ENCODE measurements around the gene MCM10.

DNA sequence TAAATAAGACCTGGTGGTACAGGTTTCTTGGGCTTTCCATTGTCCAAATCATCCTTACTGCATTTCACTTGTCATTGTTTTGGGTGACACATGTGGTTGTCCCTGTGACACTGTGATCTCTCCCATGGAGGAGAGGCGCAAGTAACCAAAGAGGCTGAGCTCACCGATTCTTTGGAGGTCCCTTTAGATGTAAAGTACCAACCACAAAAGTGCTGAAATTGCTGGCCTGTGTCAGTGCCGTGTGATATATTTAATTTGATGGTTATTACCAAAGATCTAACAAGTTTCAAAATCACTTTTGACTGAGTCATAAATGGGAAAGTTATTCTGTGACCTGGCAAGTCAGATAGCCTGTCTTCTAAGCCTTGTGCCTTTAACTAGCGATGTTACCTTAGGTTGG is 19.4 kb downstream of the MCM10 start:
- TF ChIP-seq, protein P1, sequence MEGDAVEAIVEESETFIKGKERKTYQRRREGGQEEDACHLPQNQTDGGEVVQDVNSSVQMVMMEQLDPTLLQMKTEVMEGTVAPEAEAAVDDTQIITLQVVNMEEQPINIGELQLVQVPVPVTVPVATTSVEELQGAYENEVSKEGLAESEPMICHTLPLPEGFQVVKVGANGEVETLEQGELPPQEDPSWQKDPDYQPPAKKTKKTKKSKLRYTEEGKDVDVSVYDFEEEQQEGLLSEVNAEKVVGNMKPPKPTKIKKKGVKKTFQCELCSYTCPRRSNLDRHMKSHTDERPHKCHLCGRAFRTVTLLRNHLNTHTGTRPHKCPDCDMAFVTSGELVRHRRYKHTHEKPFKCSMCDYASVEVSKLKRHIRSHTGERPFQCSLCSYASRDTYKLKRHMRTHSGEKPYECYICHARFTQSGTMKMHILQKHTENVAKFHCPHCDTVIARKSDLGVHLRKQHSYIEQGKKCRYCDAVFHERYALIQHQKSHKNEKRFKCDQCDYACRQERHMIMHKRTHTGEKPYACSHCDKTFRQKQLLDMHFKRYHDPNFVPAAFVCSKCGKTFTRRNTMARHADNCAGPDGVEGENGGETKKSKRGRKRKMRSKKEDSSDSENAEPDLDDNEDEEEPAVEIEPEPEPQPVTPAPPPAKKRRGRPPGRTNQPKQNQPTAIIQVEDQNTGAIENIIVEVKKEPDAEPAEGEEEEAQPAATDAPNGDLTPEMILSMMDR (IDR thresholded peaks at IDR 0.05), result no peak
- no peak for TF ChIP-seq EZH2phosphoT487 (IDR thresholded peaks at IDR 0.05)

Data from neural progenitor cell (in vitro differentiated cells).